H9 (cell line): ENCODE data around the gene ZC3H18. TPM values are rescaled to one million over a fixed set of nuclear protein-coding genes. Genes with fewer than 3 reads are reported as not detected.
A peak's percentile ranks its signal among the peaks of the same experiment; 100 is the strongest.

Experiments
- DNase-seq: peaks from one replicate; pipeline ENCODE4 v3.0.0-alpha.2; 2017
- H2AFZ ChIP-seq: one replicate; pipeline ENCODE4 v1.6.1; 2013; ENCODE audit warnings: mild to moderate bottlenecking, low read length, control low read depth, moderate library complexity
- H2AK5ac ChIP-seq: 2 replicates; pipeline ENCODE4 v1.6.1; 2013; ENCODE audit warnings: low read length, control low read depth, mixed read lengths; ENCODE audit not compliant: insufficient read length
- H2BK120ac ChIP-seq: one replicate; pipeline ENCODE4 v1.6.1; 2013; ENCODE audit warnings: low read depth, mild to moderate bottlenecking, low read length, control low read depth, inconsistent platforms; ENCODE audit not compliant: poor library complexity, severe bottlenecking
- H2BK12ac ChIP-seq: 2 replicates; pipeline ENCODE4 v1.6.1; 2013; ENCODE audit warnings: low read length, control low read depth, mixed read lengths, low read depth; ENCODE audit not compliant: insufficient read length
- H2BK15ac ChIP-seq: 2 replicates; pipeline ENCODE4 v1.6.1; 2013; ENCODE audit warnings: low read depth, low read length, control low read depth
- H2BK20ac ChIP-seq: one replicate; pipeline ENCODE4 v1.6.1; 2013; ENCODE audit warnings: low read depth, mild to moderate bottlenecking, low read length, control low read depth, inconsistent platforms; ENCODE audit not compliant: poor library complexity, severe bottlenecking
- H2BK5ac ChIP-seq: 2 replicates; pipeline ENCODE4 v1.6.1; 2013; ENCODE audit warnings: low read length, control low read depth, mixed read lengths; ENCODE audit not compliant: insufficient read length
- H3K14ac ChIP-seq: 2 replicates; pipeline ENCODE4 v1.6.1; 2013; ENCODE audit warnings: low read length, control low read depth; ENCODE audit not compliant: insufficient read depth
- H3K18ac ChIP-seq: 2 replicates; pipeline ENCODE4 v1.6.1; 2013; ENCODE audit warnings: low read depth, mild to moderate bottlenecking, mixed read lengths, low read length, control low read depth; ENCODE audit not compliant: insufficient read length
- H3K23ac ChIP-seq: 2 replicates; pipeline ENCODE4 v1.6.1; 2013; ENCODE audit warnings: low read length, control low read depth, mixed read lengths, low read depth; ENCODE audit not compliant: insufficient read length
- H3K23me2 ChIP-seq: 2 replicates; pipeline ENCODE4 v1.6.1; 2013; ENCODE audit warnings: low read depth, mild to moderate bottlenecking, mixed read lengths, low read length, control low read depth; ENCODE audit not compliant: insufficient read length, poor library complexity, severe bottlenecking
- H3K27ac ChIP-seq: 2 replicates; pipeline ENCODE4 v1.5.1; 2013; ENCODE audit warnings: low read length, control low read depth, mixed read lengths, low read depth; ENCODE audit not compliant: insufficient read length
- H3K27me3 ChIP-seq: 2 replicates; pipeline ENCODE4 v1.6.1; 2013; ENCODE audit warnings: low read length, control low read depth, inconsistent platforms; ENCODE audit not compliant: insufficient read depth
- H3K4ac ChIP-seq: 2 replicates; pipeline ENCODE4 v1.6.1; 2013; ENCODE audit warnings: low read depth, mild to moderate bottlenecking, control low read depth, inconsistent platforms, low read length, moderate library complexity
- H3K4me1 ChIP-seq: 2 replicates; pipeline ENCODE4 v1.6.1; 2013; ENCODE audit warnings: low read length, control low read depth, inconsistent platforms; ENCODE audit not compliant: insufficient read depth
- H3K4me2 ChIP-seq: 2 replicates; pipeline ENCODE4 v1.6.1; 2013; ENCODE audit warnings: low read length, control low read depth, mixed read lengths; ENCODE audit not compliant: insufficient read length, insufficient read depth
- H3K56ac ChIP-seq: 2 replicates; pipeline ENCODE4 v1.6.1; 2013; ENCODE audit warnings: low read depth, mild to moderate bottlenecking, mixed read lengths, low read length, control low read depth; ENCODE audit not compliant: insufficient read length
- H3K79me1 ChIP-seq: 2 replicates; pipeline ENCODE4 v1.6.1; 2013; ENCODE audit warnings: low read depth, mild to moderate bottlenecking, moderate library complexity, low read length, control low read depth, inconsistent platforms; ENCODE audit not compliant: insufficient read depth, poor library complexity, severe bottlenecking
- H3K79me2 ChIP-seq: 2 replicates; pipeline ENCODE4 v1.6.1; 2013; ENCODE audit warnings: low read length, control low read depth, inconsistent platforms; ENCODE audit not compliant: insufficient read depth
- H3K9ac ChIP-seq: 2 replicates; pipeline ENCODE4 v1.6.1; 2013; ENCODE audit warnings: low read length, control low read depth, mixed read lengths; ENCODE audit not compliant: insufficient read length; ENCODE audit errors: extremely low read depth
- H3K9me3 ChIP-seq: one replicate; pipeline ENCODE4 v1.6.1; 2013; ENCODE audit warnings: low read depth, low read length, inconsistent platforms; ENCODE audit not compliant: control insufficient read depth
- H3T11ph ChIP-seq: one replicate; pipeline ENCODE4 v1.6.1; 2013; ENCODE audit warnings: mild to moderate bottlenecking, low read length, control low read depth, inconsistent platforms
- H4K20me1 ChIP-seq: one replicate; pipeline ENCODE4 v1.6.1; 2013; ENCODE audit not compliant: control insufficient read depth, insufficient read length, insufficient read depth
- H4K5ac ChIP-seq: 2 replicates; pipeline ENCODE4 v1.6.1; 2013; ENCODE audit warnings: low read depth, mild to moderate bottlenecking, mixed read lengths, low read length, control low read depth; ENCODE audit not compliant: insufficient read length
- H4K8ac ChIP-seq: replicated peaks from 2 replicates; pipeline ENCODE4 v1.6.1; 2013; ENCODE audit warnings: low read length, control low read depth, mixed read lengths, low read depth; ENCODE audit not compliant: insufficient read length
- H4K91ac ChIP-seq: 2 replicates; pipeline ENCODE4 v1.6.1; 2013; ENCODE audit warnings: low read depth, mild to moderate bottlenecking, moderate library complexity, mixed read lengths, low read length, control low read depth; ENCODE audit not compliant: insufficient read length
- H3K27ac Mint-ChIP-seq, 3 experiments: 2 replicates in 2 of 3; 3 replicates in 1 of 3; pipeline ENCODE4 v1.8.0; 2020 to 2021; ENCODE audit warnings: mixed read lengths in 3 of 3, mild to moderate bottlenecking in 1 of 3, moderate library complexity in 1 of 3
- H3K27me3 Mint-ChIP-seq: 2 replicates; pipeline ENCODE4 v1.8.0; 2021; ENCODE audit warnings: low read depth, mild to moderate bottlenecking, moderate library complexity, mixed read lengths
- H3K36me3 Mint-ChIP-seq, 3 experiments: 2 replicates in 2 of 3; 3 replicates in 1 of 3; pipeline ENCODE4 v1.8.0; 2020 to 2021; ENCODE audit warnings: low read depth in 3 of 3, mixed read lengths in 3 of 3; ENCODE audit not compliant: insufficient read depth in 1 of 3
- H3K4me1 Mint-ChIP-seq, 2 experiments: 2 replicates each; pipeline ENCODE4 v1.8.0; 2020; ENCODE audit warnings: mixed read lengths in 2 of 2
- H3K4me3 Mint-ChIP-seq, 2 experiments: 2 replicates in 1 of 2; 3 replicates in 1 of 2; pipeline ENCODE4 v1.8.0; 2020 to 2021; ENCODE audit warnings: mild to moderate bottlenecking in 2 of 2, mixed read lengths in 2 of 2, moderate library complexity in 1 of 2
- H3K9me3 Mint-ChIP-seq, 2 experiments: 2 replicates in 1 of 2; 3 replicates in 1 of 2; pipeline ENCODE4 v1.8.0; 2020; ENCODE audit warnings: mild to moderate bottlenecking in 2 of 2, mixed read lengths in 2 of 2, moderate library complexity in 1 of 2
- WGBS: extraction: QIAGEN DNeasy Blood & Tissue Kit; methylation state at CpG from one replicate; pipeline ENCODE4 v1.1.7; 2013; ENCODE audit warnings: missing lambda C conversion rate, low lambda C conversion rate, mixed read lengths; ENCODE audit not compliant: insufficient read length; ENCODE audit errors: extremely low coverage; 5-methylcytosine and 5-hydroxymethylcytosine counted together
- total RNA-seq: library from RNA; stranded (reverse); gene quantifications from 2 replicates; pipeline ENCODE4 v1.2.1, GENCODE V29; 2021
- TF ChIP-seq, protein P1 (sequence below): fragments of 200-600 bp; sonication (generic); conservative IDR thresholded peaks from 3 replicates; pipeline ENCODE4 v1.8.0; 2021; ENCODE audit warnings: antibody characterized with exemption, mild to moderate bottlenecking

The ZC3H18 gene
- total RNA-seq, 1 experiment from 2014 or later: 69.7 TPM

DNA sequence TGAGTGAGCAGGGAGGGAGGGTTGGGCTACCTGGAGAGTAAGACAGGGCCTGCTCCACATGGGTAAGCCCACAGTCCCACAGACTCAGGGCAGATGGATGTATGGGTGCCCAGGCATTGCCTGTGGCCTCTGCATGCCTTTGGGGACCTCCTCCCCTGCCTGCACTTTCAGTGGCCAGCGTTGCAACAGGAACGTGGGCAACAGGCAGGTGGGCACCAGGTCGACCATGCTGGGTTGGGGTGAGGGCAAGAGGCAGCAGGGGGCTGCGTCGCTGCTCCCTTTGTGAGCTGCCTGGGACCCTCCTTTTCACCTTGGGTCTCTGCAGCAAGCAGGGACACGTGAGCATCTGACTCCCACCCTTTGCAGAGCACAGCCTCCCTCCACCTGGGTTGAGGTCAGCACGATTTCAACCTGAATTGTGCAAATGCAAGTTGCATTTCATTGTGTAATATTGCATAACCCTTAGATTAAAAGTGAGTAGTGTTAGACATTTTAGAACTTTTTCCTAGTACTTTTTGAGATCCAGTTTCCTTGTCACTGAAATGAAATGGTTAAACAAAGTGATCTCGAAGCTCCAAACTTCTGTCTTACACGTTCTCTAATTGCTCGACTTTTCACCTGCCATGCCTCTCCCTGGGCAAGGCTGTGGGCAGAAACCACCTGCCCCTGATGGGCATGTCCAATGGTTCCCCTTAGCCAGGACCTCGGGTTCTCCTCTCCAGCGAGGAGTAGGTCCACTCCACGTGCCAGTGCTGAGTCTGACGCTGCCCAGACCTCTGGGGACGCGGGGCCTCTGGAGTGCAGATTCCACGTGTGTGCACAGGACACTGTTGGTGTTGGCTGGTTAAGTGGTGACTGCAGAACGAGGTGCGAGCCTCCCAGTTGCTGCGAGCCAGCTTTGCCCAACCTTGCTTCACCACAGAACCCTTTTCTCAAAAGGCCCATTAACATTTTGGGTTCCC lies 35.3 kb downstream of the ZC3H18 start:
- no peak overlapping the region for H2AK5ac ChIP-seq
- no peaks in the 10 kb centered on the region for H3K9me3 ChIP-seq
- no peak overlapping the region for H2BK120ac ChIP-seq
- H3K79me2 ChIP-seq: no peaks in the 10 kb centered on the region
- no peak overlapping the region for H3K4ac ChIP-seq
- no peak for DNase-seq
- H3K27ac ChIP-seq: no peak overlapping the region
- no peak overlapping the region for H4K91ac ChIP-seq
- no peak overlapping the region for H2BK15ac ChIP-seq
- no peak overlapping the region for H2BK20ac ChIP-seq
- H3K23me2 ChIP-seq: no peaks in the 10 kb centered on the region
- no peak overlapping the region for H3K18ac ChIP-seq
- no peak overlapping the region for H2AFZ ChIP-seq
- H3K9ac ChIP-seq: no peak overlapping the region
- H3K27me3 ChIP-seq: no peaks in the 10 kb centered on the region
- H3T11ph ChIP-seq: no peak overlapping the region
- H3K36me3 Mint-ChIP-seq: peaks cover 24 to 75% (median 62%) of the 10 kb centered on the region in 3 experiments; a peak in 6 of 7 replicates
- H3K9me3 Mint-ChIP-seq: peaks cover 0 to 4% of the 10 kb centered on the region in 2 experiments; a peak in 1 of 5 replicates
- TF ChIP-seq, protein P1, sequence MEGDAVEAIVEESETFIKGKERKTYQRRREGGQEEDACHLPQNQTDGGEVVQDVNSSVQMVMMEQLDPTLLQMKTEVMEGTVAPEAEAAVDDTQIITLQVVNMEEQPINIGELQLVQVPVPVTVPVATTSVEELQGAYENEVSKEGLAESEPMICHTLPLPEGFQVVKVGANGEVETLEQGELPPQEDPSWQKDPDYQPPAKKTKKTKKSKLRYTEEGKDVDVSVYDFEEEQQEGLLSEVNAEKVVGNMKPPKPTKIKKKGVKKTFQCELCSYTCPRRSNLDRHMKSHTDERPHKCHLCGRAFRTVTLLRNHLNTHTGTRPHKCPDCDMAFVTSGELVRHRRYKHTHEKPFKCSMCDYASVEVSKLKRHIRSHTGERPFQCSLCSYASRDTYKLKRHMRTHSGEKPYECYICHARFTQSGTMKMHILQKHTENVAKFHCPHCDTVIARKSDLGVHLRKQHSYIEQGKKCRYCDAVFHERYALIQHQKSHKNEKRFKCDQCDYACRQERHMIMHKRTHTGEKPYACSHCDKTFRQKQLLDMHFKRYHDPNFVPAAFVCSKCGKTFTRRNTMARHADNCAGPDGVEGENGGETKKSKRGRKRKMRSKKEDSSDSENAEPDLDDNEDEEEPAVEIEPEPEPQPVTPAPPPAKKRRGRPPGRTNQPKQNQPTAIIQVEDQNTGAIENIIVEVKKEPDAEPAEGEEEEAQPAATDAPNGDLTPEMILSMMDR: no peak
- no peaks in the 10 kb centered on the region for H3K79me1 ChIP-seq
- no peak overlapping the region for H3K4me3 Mint-ChIP-seq
- no peak overlapping the region for H3K56ac ChIP-seq
- no peak overlapping the region for H2BK12ac ChIP-seq
- peaks cover 7 to 17% of the 10 kb centered on the region in 2 experiments for H3K4me1 Mint-ChIP-seq
- H2BK5ac ChIP-seq: no peak overlapping the region
- no peaks in the 10 kb centered on the region for H4K20me1 ChIP-seq
- peak overlapping the region in 1 of 3 experiments; percentile 61; a peak in 2 of 7 replicates for H3K27ac Mint-ChIP-seq
- H4K5ac ChIP-seq: no peak overlapping the region
- H3K14ac ChIP-seq: no peak overlapping the region
- no peaks in the 10 kb centered on the region for H3K4me1 ChIP-seq
- no peak overlapping the region for H3K23ac ChIP-seq
- H3K4me2 ChIP-seq: no peak overlapping the region
- no peaks in the 10 kb centered on the region for H3K27me3 Mint-ChIP-seq
- H4K8ac ChIP-seq: no peak overlapping the region
- no CpG with 5 or more reads among the region's 20 CpGs for WGBS
